Measurements from ENCODE around the gene CFTR.
"Not testable (repeated sequence)": the region's sequence is repeated elsewhere in the genome, so short reads cannot be mapped to it uniquely, and the experiment has no call there.

Gene CFTR

DNA sequence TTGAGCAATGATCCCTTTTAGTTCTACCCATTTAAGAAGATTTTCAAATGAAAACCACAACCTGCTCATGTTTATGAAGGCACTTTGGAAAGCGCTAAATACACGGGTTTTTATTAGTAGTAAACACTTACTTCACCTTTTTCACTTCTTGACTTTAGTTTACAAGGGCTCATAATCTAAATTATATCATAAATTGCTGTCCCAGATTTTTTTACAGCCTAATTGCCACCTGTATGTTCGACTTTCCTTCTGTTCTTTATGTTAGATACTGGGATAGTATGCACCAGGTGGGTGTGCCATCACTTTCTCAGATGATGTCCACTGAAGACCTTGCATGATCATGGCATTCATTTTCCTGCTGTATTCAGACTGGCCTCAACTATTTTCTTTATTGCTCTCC, 22.5 kb downstream of the CFTR start:
- DNase-seq, result no peak

DNA sequence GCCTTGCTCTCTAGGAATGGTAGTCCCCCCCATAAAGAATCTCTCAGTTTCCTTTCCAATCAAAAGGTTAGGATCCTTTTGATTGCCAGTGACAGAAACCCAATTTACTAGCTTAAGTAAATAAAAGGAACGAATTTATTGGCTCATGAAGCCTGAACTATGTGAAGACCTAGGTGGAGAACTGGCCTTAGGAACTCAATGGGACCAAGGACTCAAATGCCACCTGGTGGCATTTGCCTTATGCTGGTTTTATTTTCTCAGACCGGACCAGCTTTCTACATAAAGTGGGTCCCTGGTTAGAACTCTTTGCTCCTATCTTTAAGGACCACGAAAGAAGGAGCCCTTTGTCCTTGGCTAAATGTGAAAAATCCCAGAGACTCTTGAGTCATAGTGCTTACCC, 25.4 kb downstream of the CFTR start:
- DNase-seq, result no peak

DNA sequence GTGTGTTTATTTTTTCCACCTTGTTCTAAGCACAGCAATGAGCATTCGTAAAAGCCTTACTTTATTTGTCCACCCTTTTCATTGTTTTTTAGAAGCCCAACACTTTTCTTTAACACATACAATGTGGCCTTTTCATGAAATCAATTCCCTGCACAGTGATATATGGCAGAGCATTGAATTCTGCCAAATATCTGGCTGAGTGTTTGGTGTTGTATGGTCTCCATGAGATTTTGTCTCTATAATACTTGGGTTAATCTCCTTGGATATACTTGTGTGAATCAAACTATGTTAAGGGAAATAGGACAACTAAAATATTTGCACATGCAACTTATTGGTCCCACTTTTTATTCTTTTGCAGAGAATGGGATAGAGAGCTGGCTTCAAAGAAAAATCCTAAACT, 28.9 kb downstream of the CFTR start:
- no peak for DNase-seq

DNA sequence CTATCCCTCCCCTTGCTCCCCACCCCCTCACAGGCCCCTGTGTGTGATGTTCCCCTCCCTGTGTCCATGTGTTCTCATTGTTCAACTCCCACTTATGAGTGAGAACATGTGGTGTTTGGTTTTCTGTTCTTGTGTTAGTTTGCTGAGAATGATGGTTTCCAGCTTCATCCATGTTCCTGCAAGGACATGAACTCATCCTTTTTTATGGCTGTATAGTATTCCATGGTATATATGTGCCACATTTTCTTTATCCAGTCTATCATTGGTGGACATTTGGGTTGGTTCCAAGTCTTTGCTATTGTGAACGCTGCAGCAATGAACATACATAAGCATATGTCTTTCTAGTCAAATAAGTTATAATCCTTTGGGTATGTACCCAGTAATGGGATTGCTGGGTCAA, 37.4 kb downstream of the CFTR start:
- not testable (repeated sequence) for DNase-seq

DNA sequence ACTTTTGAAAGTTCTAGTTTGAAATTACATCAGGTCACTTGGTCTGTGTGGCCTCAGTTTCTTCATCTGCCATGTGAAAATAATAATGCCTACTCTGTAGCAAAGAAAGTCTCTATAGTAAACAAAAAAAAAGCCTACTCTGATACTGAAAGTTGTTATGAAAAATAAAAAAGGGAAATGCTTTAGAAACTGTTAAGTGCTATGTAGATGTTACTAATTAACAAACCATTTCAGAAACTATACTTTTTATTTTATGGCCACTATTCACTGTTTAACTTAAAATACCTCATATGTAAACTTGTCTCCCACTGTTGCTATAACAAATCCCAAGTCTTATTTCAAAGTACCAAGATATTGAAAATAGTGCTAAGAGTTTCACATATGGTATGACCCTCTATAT, 50.6 kb downstream of the CFTR start:
- no peak for DNase-seq

DNA sequence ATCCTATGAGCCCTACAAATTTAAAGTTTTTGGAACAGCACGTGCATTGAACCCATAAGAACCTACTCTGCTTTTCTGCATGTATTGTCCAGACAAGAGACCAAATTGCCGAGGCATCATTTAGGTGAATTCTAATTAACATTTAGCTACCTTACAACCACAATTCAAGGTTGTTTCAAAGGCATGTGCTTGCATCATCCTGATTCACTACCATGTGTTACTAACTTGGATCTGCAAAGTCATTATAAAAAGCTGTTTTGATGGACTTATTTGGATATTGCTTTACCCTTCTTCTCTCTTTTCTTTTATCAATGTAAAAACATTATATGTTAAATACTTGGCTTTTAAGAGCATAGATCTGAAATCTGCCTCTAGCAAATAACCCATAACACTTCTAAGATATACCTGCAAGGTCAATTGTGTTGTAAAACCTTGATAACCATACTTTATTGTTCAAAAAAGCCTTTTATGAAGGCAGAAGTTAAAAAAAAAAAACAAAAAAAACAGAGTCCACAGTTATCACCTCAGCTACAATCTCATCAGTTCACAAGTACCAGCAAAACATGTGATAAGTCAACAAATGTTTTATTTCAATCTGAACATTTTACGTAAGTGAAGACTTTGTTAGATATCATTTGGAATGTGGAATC, 51.9 kb downstream of the CFTR start:
- DNase-seq, result no peak

DNA sequence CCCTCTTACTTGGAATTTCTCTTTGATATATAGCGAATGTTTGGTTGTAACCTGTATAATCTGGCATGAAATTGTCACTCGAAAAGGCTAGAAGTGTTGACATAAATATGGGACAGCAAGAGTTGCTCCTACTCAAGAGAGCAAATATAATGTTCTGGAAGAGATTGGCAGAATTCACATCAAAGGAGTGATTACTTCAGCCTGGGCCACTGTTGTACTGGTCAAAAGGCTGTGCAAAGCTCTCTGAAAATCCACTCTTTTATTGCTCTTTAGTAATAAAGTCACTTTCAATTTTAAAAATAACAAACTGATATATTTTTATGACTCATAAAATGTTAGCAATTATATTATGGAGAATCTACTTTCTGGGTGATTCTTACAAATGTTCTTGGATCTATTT, 58.2 kb downstream of the CFTR start:
- DNase-seq, result no peak

DNA sequence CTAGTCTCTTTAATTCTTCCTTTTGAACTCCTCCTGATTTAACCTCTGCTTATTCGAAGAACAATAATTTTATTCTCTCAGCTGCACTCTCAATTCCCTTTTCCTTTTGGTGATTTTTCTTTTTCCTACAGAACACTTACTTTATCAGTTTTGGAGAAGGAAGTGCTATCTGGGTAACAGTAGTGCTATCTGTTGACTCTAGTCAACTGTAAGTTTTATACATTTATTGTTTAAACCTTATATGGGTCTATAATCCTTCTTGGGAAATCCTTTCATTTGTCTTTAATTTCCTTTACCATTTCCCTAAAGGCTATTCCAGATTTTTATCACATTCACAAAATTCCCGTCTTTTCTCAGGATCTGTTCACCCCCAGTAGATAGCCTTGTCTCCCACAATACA, 64.2 kb downstream of the CFTR start:
- DNase-seq, result no peak

DNA sequence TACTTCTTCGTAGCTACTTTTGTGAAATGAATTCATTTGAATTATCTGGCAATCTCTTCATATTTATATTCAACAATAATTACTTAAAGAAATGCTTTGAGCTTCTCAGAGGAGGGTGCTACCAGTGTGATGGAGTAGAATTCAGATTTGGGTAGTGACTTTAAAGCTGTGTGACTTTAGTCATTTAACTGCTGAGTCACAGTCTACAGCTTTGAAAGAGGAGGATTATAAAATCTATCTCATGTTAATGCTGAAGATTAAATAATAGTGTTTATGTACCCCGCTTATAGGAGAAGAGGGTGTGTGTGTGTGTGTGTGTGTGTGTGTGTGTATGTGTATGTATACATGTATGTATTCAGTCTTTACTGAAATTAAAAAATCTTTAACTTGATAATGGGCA, 68.2 kb downstream of the CFTR start:
- DNase-seq, result no peak

DNA sequence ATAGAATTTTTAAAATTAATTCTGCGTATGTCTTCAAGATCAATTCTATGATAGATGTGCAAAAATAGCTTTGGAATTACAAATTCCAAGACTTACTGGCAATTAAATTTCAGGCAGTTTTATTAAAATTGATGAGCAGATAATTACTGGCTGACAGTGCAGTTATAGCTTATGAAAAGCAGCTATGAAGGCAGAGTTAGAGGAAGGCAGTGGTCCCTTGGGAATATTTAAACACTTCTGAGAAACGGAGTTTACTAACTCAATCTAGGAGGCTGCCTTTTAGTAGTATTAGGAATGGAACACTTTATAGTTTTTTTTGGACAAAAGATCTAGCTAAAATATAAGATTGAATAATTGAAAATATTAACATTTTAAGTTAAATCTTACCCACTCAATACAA, 70.8 kb downstream of the CFTR start:
- no peak for DNase-seq

DNA sequence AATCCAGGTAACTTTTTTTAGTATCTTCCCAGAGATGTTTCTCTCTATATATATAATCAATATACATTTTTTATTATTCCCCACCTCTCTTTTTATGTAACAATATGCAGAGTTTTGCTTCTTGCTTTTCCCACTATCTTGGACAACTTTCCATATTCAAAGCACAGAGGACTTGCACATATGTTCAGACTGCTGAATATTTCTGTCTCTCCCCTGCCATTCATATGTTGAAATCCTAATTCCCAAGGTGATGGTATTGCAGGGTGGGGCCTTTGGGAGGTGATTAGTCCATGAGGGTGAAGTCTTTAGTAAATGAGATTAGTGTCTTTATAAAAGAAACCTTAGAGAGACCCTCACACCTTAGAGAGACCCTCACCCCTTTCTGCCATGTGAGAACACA, 72.8 kb downstream of the CFTR start:
- DNase-seq, result no peak

DNA sequence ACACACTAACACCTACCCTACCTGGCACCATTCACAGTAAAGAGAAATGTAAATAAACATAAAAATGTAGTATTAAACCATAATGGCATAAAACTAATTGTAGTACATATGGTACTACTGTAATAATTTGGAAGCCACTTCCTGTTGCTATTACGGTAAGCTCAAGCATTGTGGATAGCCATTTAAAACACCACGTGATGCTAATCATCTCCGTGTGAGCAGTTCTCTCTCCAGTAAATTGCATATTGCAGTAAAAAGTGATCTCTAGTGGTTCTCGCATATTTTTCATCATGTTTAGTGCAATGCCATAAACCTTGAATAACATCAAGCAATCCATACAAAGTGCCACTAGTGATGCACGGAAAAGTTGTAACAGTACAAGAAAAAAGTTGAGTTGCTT, 75.4 kb downstream of the CFTR start:
- DNase-seq, result no peak

DNA sequence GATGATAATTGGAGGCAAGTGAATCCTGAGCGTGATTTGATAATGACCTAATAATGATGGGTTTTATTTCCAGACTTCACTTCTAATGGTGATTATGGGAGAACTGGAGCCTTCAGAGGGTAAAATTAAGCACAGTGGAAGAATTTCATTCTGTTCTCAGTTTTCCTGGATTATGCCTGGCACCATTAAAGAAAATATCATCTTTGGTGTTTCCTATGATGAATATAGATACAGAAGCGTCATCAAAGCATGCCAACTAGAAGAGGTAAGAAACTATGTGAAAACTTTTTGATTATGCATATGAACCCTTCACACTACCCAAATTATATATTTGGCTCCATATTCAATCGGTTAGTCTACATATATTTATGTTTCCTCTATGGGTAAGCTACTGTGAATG, 79.6 kb downstream of the CFTR start:
- no peak for DNase-seq

DNA sequence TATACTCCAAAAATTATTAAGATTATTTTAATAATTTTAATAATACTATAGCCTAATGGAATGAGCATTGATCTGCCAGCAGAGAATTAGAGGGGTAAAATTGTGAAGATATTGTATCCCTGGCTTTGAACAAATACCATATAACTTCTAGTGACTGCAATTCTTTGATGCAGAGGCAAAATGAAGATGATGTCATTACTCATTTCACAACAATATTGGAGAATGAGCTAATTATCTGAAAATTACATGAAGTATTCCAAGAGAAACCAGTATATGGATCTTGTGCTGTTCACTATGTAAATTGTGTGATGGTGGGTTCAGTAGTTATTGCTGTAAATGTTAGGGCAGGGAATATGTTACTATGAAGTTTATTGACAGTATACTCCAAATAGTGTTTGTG, 80.2 kb downstream of the CFTR start:
- DNase-seq, result no peak

DNA sequence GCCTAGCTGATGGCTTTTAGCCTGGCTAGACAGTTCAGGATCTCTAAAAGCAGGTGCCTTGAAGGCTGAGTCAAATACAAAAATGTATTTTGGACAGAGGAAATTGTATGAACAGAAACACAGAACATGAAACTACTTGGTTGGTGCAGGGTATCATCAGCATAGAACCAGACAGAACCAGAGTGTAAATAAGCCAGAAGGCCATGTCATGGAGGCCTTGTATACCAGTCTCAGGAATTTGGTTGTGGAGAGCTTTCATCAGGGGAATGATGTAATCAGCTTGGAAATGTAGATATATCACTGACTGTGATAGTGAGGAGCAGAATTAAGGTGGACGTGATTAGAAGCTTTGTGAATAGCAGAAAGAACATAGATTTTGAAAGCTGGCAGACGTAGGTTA, 82.9 kb downstream of the CFTR start:
- no peak for DNase-seq

DNA sequence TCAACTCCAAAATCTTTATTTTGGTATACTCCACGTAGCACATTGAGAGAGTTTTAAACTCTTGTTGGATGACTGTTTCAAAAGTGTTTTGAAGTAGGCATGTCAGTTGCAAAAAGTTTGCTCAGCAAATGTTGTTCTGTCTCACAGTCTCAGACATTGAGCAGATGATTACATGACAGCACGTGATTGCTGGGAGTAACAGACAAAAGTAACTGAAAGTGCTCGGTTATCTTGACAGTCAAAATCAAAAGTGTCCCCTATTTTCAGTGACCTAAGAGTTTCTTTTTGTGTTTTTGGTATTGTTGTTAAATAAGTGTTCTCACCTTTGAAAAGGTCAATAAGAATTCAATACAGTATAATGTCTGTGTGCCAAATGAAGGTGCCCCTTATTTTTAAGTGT, 84.3 kb downstream of the CFTR start:
- no peak for DNase-seq

DNA sequence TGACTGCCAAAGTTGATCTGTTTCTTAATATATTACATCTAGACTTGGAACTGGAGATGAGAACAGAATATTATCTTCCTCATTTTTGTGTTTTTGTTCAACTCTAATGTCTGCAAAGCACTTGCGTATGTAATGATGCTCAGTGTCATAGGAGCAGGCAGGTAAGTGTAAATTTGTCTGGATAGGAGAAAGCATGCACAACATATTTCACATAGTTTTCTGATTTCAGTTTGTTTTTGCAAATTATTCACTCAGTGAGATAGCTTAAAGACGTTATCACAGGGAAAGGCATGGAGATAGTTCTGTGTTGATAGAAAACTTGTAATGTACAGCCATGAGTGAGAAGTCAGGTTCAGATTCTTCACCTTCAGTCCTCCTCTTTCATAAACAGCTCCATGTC, 84.8 kb downstream of the CFTR start:
- DNase-seq, result no peak

DNA sequence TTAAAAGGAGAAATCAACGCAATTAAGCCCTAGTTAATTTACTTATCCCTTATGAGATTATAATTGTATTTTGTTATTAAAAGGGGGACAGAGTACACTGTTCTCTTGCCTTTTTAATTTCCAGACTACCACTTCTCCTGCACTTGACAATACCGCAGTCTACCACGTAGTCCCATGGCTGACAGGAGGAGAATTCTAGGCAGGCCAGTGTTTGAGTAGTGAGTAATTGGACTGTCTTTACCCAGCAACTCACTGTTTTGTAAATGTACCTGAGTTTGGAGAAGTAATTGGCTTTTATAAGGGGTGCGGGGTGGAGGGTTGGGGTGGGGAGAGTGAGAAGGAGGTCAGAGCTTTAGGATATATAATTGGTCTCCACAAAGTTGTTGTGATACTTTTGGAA, 85.4 kb downstream of the CFTR start:
- no peak for DNase-seq

DNA sequence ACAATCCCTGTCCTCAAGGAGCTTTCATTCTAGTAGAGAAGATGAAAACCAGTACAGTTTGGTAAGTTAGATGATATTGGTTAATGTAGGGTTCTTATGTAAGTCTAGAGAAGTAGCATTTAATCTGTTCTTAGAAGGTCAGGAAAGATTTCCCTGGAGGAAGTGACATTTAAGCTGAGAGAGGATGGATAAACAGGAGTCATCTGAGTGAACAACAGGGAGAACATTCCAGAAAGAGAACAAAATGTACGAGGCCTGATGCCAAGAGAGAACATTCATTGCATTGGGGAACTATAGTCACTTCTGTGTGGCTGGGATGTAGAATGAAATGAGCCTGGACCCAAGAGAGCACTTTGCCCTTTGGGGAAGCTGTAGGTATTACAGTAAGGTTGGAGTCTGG, 88.0 kb downstream of the CFTR start:
- DNase-seq, result no peak

DNA sequence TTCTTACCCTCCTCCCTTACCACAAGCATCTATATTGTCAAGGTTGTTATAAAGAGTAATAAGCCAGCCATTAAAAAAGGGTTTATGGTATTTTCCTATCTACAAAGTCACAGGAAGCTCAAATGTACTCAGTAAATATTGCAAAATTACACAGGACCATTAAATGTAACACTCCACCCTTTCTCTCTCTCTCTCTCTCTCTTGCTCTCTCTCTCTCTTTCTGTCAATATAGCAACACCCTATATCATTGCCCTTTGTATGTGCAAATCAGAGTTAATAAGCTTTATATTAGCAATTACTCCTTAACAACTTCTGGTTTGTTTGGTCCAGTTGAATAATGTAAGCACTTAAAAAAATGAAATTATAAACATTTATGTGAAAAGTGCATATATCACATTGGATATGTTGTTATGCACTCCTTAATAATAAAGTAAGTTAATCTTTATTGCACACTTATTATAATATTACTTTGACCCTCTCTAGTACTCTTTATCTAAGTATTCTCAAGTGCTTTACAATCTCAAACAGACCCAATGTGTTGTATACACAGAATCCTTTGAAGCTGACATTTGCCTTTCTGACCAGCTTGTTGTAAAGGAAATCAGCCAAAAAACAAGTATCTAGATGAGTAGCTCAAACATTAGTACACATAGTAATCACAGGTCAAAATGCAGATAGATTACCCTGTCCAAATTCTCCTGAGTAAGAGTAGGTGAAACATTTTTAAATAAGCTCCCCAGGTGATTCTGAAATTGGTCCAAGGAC, 93.2 kb downstream of the CFTR start:
- DNase-seq, result no peak

DNA sequence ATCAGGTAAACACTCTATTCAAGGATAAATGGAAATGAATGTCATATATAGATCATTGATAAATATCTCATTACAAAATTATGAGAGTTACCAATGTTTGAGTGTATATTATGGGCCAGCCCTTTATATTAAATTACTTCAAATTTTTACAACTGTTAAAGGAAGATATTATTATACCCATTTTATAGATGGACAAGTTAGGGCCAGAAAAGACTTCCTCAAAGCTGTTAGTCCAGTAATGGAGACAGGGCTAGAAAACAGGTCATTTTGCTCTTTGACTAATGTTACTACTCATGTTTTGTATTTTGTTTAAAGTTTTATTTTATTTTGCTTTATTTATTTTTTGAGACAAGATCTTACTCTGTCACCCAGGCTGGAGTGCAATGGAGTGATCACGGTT, 101.6 kb downstream of the CFTR start:
- DNase-seq, result no peak

DNA sequence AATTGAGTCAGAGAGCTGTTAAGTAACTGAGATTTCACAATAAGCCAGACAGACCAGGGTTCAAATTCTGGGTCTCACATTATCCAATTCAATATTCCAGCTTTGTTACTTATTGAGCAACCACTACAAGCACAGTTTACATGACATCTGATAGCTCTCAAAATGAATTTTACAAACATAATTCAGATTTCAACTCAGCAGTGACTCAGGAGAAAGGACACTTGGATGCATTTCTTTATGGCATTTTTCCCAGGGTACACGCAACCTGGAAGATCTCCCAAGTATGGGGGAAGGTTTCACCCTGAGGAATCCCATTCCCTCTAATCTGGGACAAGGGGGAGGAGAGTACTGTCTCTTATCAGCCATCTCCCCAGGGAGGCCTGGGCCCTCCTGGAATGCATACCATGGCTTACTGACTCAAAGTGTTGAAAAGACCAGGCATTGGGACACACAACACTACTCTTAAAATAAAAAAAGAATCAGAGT, 102.4 kb downstream of the CFTR start:
- no peak for DNase-seq

DNA sequence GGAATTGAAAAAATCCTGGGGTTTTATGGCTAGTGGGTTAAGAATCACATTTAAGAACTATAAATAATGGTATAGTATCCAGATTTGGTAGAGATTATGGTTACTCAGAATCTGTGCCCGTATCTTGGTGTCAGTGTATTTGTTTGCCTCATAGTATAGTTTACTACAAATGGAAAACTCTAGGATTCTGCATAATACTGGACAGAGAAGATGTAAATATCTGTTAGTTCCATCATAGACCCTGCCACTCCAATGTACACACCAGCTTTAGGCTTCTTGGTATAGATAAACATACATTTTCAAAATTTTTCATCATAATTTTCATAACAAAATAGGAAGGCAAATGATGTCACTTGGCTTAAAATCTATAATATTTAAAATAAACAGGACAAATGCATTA, 108.1 kb downstream of the CFTR start:
- no peak for DNase-seq

DNA sequence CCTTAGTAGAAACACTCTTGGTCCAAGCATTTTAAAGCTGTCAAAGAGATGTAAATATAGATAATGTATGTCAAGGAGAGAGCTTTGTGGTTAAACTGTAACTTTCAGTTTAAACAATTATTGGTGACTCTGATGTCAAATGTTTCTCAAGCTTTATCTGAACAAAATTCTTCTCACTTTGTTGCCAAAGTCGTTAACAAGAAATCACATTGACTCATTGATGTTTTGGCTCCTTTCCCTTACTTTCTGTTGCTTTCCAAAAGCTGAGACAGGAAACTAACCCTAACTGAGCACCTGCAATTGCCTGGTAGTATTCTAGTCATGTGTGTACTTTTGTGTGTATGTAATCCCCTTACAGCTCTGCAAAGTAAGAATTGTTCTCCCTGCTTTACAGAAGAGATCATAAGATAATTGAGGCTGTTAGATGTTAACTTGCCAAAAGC, 108.5 kb downstream of the CFTR start:
- no peak for DNase-seq

DNA sequence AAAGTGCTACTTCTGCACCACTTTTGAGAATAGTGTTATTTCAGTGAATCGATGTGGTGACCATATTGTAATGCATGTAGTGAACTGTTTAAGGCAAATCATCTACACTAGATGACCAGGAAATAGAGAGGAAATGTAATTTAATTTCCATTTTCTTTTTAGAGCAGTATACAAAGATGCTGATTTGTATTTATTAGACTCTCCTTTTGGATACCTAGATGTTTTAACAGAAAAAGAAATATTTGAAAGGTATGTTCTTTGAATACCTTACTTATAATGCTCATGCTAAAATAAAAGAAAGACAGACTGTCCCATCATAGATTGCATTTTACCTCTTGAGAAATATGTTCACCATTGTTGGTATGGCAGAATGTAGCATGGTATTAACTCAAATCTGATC, 110.4 kb downstream of the CFTR start:
- DNase-seq, result no peak

Data from SIG-M5 (cell line).